GM19468 (cell line): Measurements from ENCODE around the gene LPCAT4.
"Not testable (repeated sequence)": the region's sequence is repeated elsewhere in the genome, so short reads cannot be mapped to it uniquely, and the experiment has no call there.

Experiments
- ATAC-seq: cut with Tn5 transposase; IDR thresholded peaks from one replicate; pipeline ENCODE4 v1.9.1; 2021; ENCODE audit warnings: mild to moderate bottlenecking, moderate library complexity, moderate number of reproducible peaks; ENCODE audit not compliant: unreplicated experiment; ENCODE audit errors: extremely low read depth

LPCAT4 gene

GRCh38 chr15:34364041-34364440 is 3.0 kb downstream of the LPCAT4 start:
- no peak for ATAC-seq

- ATAC-seq: no peak
These were observed 4.8 kb downstream of the LPCAT4 start for GRCh38 chr15:34362047-34362773.

GRCh38 chr15:34361278-34361677 is 5.7 kb downstream of the LPCAT4 start:
- no peak for ATAC-seq

- ATAC-seq: no peak
These were observed 6.7 kb downstream of the LPCAT4 start for GRCh38 chr15:34360298-34360697.

GRCh38 chr15:34359416-34359815 is 7.6 kb downstream of the LPCAT4 start:
- ATAC-seq: no peak

- ATAC-seq: no peak
These were observed 8.0 kb downstream of the LPCAT4 start for GRCh38 chr15:34358948-34359347.

- ATAC-seq: no peak
These were observed 8.6 kb downstream of the LPCAT4 start for GRCh38 chr15:34358367-34358766.

- ATAC-seq: no peak
These were observed 9.3 kb downstream of the LPCAT4 start for GRCh38 chr15:34357653-34358052.

- ATAC-seq: no peak
These were observed 11.8 kb downstream of the LPCAT4 start for GRCh38 chr15:34355241-34355640.

GRCh38 chr15:34354286-34354685 is 12.7 kb downstream of the LPCAT4 start:
- ATAC-seq: no peak

- no peak for ATAC-seq
These were observed 13.4 kb downstream of the LPCAT4 start for GRCh38 chr15:34353627-34354026.

- ATAC-seq: not testable (repeated sequence)
These were observed 14.0 kb downstream of the LPCAT4 start for GRCh38 chr15:34352996-34353395.

- ATAC-seq: no peak
These were observed 17.2 kb downstream of the LPCAT4 start for GRCh38 chr15:34349769-34350168.

GRCh38 chr15:34348735-34349300 is 18.2 kb downstream of the LPCAT4 start:
- no peak for ATAC-seq

- ATAC-seq: no peak
These were observed 18.9 kb downstream of the LPCAT4 start for GRCh38 chr15:34347951-34348638.

- ATAC-seq: peak; percentile 61
These were observed 24.0 kb downstream of the LPCAT4 start, which contains the start of the genes NOP10 and NUTM1 for GRCh38 chr15:34342737-34343575. Gene NOP10, minus strand, starts transcription at chr15:34343136. Its CDS starts 63 bp downstream, at chr15:34343073. Gene NUTM1, plus strand, starts transcription at chr15:34343315. Its CDS starts 382 bp downstream, at chr15:34343697.

- ATAC-seq: not testable (repeated sequence)
These were observed 24.7 kb downstream of the LPCAT4 start for GRCh38 chr15:34342213-34342736.

- ATAC-seq: no peak
These were observed 25.4 kb downstream of the LPCAT4 start for GRCh38 chr15:34341381-34342212.

GRCh38 chr15:34339946-34340345 is 27.1 kb downstream of the LPCAT4 start:
- no peak for ATAC-seq
